Epithelial cell of esophagus (primary cell): ENCODE results near the gene TMEM91.
"Not testable (repeated sequence)": the region's sequence is repeated elsewhere in the genome, so short reads cannot be mapped to it uniquely, and the experiment has no call there.

Experiments used
- DNase-seq: peaks from one replicate; pipeline ENCODE4 v3.0.0; 2010; ENCODE audit warnings: low read depth
- H3K4me3 ChIP-seq: 2 replicates; pipeline ENCODE4 v1.5.1; 2011; ENCODE audit warnings: mild to moderate bottlenecking, low read length, control low read depth
- TF ChIP-seq, protein P1 (sequence below): IDR thresholded peaks from 2 replicates; pipeline ENCODE4 v1.5.1; 2011; ENCODE audit warnings: low read depth, mild to moderate bottlenecking, low read length, control low read depth, inconsistent platforms; ENCODE audit not compliant: insufficient read depth; ENCODE audit errors: missing control alignments

TMEM91 gene

DNA sequence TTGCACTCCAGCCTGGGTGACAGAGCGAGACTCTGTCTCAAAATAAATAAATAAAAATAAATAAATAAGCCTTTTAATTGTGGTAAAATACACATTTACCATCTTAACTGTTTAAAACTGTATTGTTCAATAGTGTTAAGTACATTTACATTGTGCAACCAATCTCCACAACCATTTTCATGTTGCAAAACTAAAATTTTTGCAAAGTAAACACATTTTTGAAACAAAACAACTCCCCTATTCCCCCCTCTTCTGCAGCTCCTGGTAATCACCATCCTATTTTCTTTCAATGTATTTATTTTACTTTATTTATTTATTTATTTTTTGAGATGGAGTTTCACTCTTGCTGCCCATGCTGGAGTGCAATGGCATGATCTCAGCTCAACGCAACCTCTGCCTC lies 6.6 kb upstream of the TMEM91 start:
- no peak overlapping the region for H3K4me3 ChIP-seq
- TF ChIP-seq, protein P1, sequence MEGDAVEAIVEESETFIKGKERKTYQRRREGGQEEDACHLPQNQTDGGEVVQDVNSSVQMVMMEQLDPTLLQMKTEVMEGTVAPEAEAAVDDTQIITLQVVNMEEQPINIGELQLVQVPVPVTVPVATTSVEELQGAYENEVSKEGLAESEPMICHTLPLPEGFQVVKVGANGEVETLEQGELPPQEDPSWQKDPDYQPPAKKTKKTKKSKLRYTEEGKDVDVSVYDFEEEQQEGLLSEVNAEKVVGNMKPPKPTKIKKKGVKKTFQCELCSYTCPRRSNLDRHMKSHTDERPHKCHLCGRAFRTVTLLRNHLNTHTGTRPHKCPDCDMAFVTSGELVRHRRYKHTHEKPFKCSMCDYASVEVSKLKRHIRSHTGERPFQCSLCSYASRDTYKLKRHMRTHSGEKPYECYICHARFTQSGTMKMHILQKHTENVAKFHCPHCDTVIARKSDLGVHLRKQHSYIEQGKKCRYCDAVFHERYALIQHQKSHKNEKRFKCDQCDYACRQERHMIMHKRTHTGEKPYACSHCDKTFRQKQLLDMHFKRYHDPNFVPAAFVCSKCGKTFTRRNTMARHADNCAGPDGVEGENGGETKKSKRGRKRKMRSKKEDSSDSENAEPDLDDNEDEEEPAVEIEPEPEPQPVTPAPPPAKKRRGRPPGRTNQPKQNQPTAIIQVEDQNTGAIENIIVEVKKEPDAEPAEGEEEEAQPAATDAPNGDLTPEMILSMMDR: no peak
- no peak for DNase-seq

- H3K4me3 ChIP-seq, DNase-seq: not testable (repeated sequence)
Observed at GRCh38 chr19:41371119-41371518, 5.2 kb upstream of the TMEM91 start.

GRCh38 chr19:41371541-41371940 lies 4.8 kb upstream of the TMEM91 start:
- H3K4me3 ChIP-seq: no peak overlapping the region
- no peak for DNase-seq
- TF ChIP-seq, protein P1: no peak

DNA sequence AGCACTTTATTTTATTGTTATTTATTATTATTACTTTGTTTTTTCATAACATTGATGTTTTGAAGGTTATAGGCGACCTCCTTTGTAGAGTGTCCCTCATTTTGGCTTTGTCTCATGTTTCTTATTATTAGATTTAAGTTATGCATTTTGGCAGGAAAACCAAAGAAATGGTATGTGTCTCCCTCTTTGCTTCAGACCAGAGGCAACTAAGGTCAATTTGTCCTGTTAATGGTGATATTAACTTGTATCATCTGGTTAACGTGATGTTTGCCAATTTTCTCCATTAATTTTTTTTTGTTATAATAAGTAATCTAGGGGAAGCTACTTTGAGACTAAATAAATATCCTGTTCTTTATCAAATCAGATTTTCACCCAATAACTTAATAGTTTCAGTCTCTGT lies 3.8 kb upstream of the TMEM91 start:
- TF ChIP-seq, protein P1: no peak
- no peak for DNase-seq
- H3K4me3 ChIP-seq: no peak overlapping the region

- DNase-seq: peak; percentile 48
- TF ChIP-seq, protein P1: no peak
- no peak overlapping the region for H3K4me3 ChIP-seq
Observed at GRCh38 chr19:41373993-41374392, 2.3 kb upstream of the TMEM91 start.

DNA sequence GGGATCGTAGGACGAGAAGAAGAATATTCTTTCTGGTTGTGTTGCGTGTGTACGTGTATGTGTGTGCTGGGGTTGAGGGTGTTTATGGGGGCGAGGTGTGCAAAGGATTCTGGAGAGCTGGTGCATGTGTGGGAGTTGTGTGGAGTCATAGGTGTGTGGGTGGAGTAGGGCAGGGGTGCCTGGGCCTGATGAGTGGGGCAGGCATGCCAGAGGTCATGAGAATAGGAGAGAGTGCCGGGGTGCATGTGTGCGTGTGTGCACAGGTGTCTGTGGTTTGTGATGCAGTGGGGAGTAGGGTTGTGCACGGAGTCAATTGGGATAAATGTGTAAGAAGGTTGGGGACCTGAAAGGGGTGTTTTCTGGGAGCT lies 649 bp downstream of the TMEM91 start:
- peak overlapping the region; percentile 68 for H3K4me3 ChIP-seq
- TF ChIP-seq, protein P1: no peak
- no peak for DNase-seq

DNA sequence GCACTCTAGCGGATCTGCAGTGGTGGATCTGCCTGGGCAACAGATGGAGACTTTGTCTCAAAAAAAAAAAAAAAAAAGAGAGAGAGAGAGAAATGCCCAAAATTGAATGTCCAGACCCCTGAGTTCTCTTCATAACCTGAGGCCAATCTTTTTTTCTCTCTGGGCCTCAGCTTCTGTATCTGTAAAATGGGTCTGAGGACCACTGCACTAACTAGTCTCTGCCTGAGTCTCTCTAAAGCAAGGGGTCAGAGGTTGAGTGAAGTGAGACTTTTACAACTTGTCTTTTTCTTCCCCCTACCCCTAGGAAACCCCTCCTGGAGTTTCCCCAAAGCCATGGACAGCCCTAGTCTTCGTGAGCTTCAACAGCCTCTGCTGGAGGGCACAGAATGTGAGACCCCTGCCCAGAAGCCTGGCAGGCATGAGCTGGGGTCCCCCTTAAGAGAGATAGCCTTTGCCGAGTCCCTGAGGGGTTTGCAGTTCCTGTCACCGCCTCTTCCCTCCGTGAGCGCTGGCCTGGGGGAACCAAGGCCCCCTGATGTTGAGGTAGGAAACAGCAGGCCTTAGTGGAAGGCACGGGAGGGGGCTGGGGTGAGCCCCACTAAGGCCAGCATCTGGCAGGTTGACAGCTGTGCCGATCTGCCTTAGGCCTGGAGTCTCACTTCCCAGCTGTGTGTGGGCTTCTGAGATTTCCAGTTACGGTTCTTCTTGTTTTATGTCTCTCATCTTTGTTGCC lies 1.8 kb downstream of the TMEM91 start:
- no peak for DNase-seq

GRCh38 chr19:41381536-41381935 lies 5.2 kb downstream of the TMEM91 start:
- DNase-seq, H3K4me3 ChIP-seq: not testable (repeated sequence)

More for the DNA sequence above, 1.8 kb downstream of the TMEM91 start:
- no peak overlapping the region for H3K4me3 ChIP-seq
- TF ChIP-seq, protein P1: no peak
